Tibial artery (tissue), 4 donors: Measurements from ENCODE around the gene RUVBL2.

Experiments
- DNase-seq, 2 donors: peaks; one replicate each; pipeline ENCODE4 v3.0.0-alpha.2; 2019
- H3K27ac ChIP-seq, 2 donors: fragments of 200-600 bp; sonication (generic) in 1 of 2; 1 replicate in 1 of 2; 2 replicates in 1 of 2; pipeline ENCODE4 v1.5.1; 2018 to 2019; ENCODE audit warnings: mild to moderate bottlenecking in 1 of 2
- H3K27me3 ChIP-seq, 2 donors: fragments of 200-600 bp; sonication (generic) in 1 of 2; one replicate each; pipeline versions ENCODE4 v1.5.1 to v1.6.0; 2016 to 2019
- H3K36me3 ChIP-seq, 3 donors: fragments of 200-600 bp; sonication (generic) in 2 of 3; one replicate each; pipeline ENCODE4 v1.5.1; 2016 to 2019; ENCODE audit warnings: mild to moderate bottlenecking in 2 of 3
- H3K4me1 ChIP-seq, 4 donors: fragments of 200-600 bp; sonication (generic) in 2 of 4; 1 replicate in 3 of 4; 2 replicates in 1 of 4; pipeline ENCODE4 v1.5.1; 2016 to 2019
- H3K4me3 ChIP-seq, 2 donors: fragments of 200-600 bp; sonication (generic) in 1 of 2; 1 replicate in 1 of 2; 2 replicates in 1 of 2; pipeline ENCODE4 v1.5.1; 2018 to 2019; ENCODE audit warnings: mild to moderate bottlenecking in 2 of 2
- H3K9me3 ChIP-seq, 3 donors: fragments of 200-600 bp; sonication (generic) in 1 of 3; one replicate each; pipeline ENCODE4 v1.5.1; 2016 to 2019
- CTCF ChIP-seq, 2 experiments: fragments of 200-600 bp in 1 of 2; fragments of 450-650 bp in 1 of 2; IDR thresholded peaks; one replicate each; pipeline ENCODE4 v1.5.1; 2017 to 2019; ENCODE audit warnings: antibody characterized with exemption in 2 of 2, mild to moderate bottlenecking in 1 of 2, moderate library complexity in 1 of 2
- intact Hi-C: fragments of 100-400 bp; cut with DNase I; formaldehyde crosslinking; loops from one replicate; pipeline ENCODE4 v1.15.0; 2023; ENCODE audit warnings: low total_unique reads

Gene RUVBL2

GRCh38 chr19:48961673-48962028 is 32.0 kb upstream of the RUVBL2 start:
- no peaks in the 10 kb centered on the region for H3K27me3 ChIP-seq
- intact Hi-C loops: loop anchor here (10.0 kb wide), 1 partner anchor 87 kb away; the partner anchor contains the start of gene PPP1R15A
- no peaks in the 10 kb centered on the region for H3K9me3 ChIP-seq
- no peak for TF ChIP-seq CTCF (IDR thresholded peaks at IDR 0.05)
- H3K27ac ChIP-seq: peak overlapping the region; percentile 88 to 97
- peaks cover 7 to 15% (median 8%) of the 10 kb centered on the region in 3 donors for H3K36me3 ChIP-seq
- peaks cover 0 to 34% (median 28%) of the 10 kb centered on the region in 4 donors for H3K4me1 ChIP-seq
- no peak for DNase-seq
- no peak overlapping the region for H3K4me3 ChIP-seq

GRCh38 chr19:48962029-48962848 is 31.4 kb upstream of the RUVBL2 start:
- peak in 1 of 2 donors; percentile 80 for DNase-seq
- intact Hi-C loops: loop anchor here (10.0 kb wide), 1 partner anchor 87 kb away; the partner anchor contains the start of gene PPP1R15A
- TF ChIP-seq CTCF (IDR thresholded peaks at IDR 0.05): no peak
- Histone ChIP-seq H3K36me3 (peaks cover 13 to 21% (median 14%) of the 10 kb centered on the region in 3 donors), H3K4me3 (no peak overlapping the region), H3K9me3 (no peaks in the 10 kb centered on the region), H3K4me1 (peaks cover 0 to 40% (median 34%) of the 10 kb centered on the region in 4 donors), H3K27me3 (no peaks in the 10 kb centered on the region), H3K27ac (peak overlapping the region; percentile 88 to 97)

GRCh38 chr19:48962849-48963165 is 30.9 kb upstream of the RUVBL2 start:
- Histone ChIP-seq H3K4me3 (no peak overlapping the region), H3K27ac (peak overlapping the region; percentile 88 to 97), H3K27me3 (no peaks in the 10 kb centered on the region), H3K9me3 (no peaks in the 10 kb centered on the region), H3K4me1 (peaks cover 0 to 46% (median 39%) of the 10 kb centered on the region in 4 donors), H3K36me3 (peaks cover 15 to 27% (median 17%) of the 10 kb centered on the region in 3 donors)
- intact Hi-C loops: loop anchor here (10.0 kb wide), 1 partner anchor 88 kb away; the partner anchor contains the start of gene PPP1R15A
- no peak for TF ChIP-seq CTCF (IDR thresholded peaks at IDR 0.05)
- no peak for DNase-seq

GRCh38 chr19:48963371-48964204 is 30.1 kb upstream of the RUVBL2 start:
- peak overlapping the region; percentile 83 to 90 for H3K4me3 ChIP-seq
- H3K4me1 ChIP-seq: peaks cover 0 to 54% (median 44%) of the 10 kb centered on the region in 4 donors

More at GRCh38 chr19:48963371-48964204, 30.1 kb upstream of the RUVBL2 start:
- DNase-seq: peak; percentile 82 to 90
- Histone ChIP-seq H3K9me3 (no peaks in the 10 kb centered on the region), H3K27me3 (no peaks in the 10 kb centered on the region), H3K36me3 (peaks cover 15 to 35% (median 17%) of the 10 kb centered on the region in 3 donors), H3K27ac (peak overlapping the region; percentile 88 to 97)
- intact Hi-C loops: loop anchor here (10.0 kb wide), 1 partner anchor 89 kb away; the partner anchor contains the start of gene PPP1R15A
- TF ChIP-seq CTCF (IDR thresholded peaks at IDR 0.05): no peak
